C4-2B (cell line): ENCODE data around the gene KCNMB2.
A peak's percentile ranks its signal among the peaks of the same experiment; 100 is the strongest.

ENCODE experiments used
- H3K27ac ChIP-seq: fragments of 450-650 bp; 2 replicates; pipeline ENCODE4 v1.5.1; 2017
- ZFX ChIP-seq: fragments of 450-650 bp; IDR thresholded peaks from 2 replicates; pipeline ENCODE4 v1.6.1; 2017
- TF ChIP-seq, protein P1 (sequence below): fragments of 450-650 bp; conservative IDR thresholded peaks from 2 replicates; pipeline ENCODE4 v1.5.1; 2017; ENCODE audit warnings: mild to moderate bottlenecking

KCNMB2 gene

DNA sequence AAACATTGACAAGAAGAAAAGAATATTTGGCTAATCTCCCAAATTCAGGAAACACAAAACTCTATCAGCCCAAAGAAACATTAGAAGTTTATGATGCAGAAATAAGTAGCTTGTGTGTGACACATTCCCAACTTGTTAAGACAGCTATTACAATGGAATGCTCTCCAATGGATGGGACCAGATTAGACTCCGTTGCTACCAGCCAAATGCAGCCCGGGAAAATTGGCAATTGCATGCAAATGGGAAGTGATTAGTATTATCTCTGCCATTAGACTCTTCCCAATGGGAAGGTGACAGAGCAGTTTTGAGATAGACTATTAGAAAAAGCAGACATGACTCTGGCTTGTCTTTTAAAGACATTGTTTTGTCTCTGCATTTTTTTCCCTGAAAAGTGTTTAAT lies 37.4 kb upstream of the KCNMB2 start:
- no peak for TF ChIP-seq ZFX
- TF ChIP-seq, protein P1, sequence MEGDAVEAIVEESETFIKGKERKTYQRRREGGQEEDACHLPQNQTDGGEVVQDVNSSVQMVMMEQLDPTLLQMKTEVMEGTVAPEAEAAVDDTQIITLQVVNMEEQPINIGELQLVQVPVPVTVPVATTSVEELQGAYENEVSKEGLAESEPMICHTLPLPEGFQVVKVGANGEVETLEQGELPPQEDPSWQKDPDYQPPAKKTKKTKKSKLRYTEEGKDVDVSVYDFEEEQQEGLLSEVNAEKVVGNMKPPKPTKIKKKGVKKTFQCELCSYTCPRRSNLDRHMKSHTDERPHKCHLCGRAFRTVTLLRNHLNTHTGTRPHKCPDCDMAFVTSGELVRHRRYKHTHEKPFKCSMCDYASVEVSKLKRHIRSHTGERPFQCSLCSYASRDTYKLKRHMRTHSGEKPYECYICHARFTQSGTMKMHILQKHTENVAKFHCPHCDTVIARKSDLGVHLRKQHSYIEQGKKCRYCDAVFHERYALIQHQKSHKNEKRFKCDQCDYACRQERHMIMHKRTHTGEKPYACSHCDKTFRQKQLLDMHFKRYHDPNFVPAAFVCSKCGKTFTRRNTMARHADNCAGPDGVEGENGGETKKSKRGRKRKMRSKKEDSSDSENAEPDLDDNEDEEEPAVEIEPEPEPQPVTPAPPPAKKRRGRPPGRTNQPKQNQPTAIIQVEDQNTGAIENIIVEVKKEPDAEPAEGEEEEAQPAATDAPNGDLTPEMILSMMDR, result no peak
- no peak overlapping the region for H3K27ac ChIP-seq

DNA sequence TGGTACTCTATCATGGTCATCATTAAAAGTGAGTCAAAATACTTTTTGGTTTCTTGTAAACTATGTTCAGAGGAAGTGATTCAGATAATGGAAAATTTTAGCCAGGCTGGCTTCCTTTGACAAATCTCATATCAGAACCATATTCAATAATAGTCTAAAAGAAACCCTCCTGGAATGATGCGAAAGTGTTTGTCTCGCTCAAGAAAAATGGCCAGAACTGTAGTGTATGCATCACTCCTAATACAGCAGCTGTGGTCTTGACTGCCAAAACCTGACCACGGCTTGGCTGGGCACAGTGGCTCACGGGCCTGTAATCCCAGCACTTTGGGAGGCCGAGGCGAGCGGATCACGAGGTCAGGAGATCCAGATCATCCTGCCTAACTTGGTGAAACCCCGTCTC lies 35.6 kb upstream of the KCNMB2 start:
- no peak overlapping the region for H3K27ac ChIP-seq
- TF ChIP-seq, protein P1, result no peak

DNA sequence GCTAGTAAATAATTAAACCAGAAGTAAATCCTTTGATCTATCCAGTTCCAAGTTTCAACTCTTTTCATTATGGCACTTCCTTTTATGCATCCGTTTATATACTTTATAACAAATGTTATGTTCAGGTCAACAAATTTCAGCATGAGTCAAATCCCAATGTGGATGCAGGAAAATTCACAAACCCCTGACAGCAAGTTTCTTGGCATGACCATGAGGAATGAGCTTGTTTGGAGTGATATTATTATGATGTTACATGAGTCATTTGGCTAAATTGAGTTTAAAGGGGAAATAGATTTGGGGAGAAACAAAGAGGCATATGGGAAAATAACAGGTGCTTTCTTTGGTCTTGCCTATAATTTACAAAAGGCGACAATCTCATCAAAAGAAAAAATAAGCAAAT lies 32.1 kb upstream of the KCNMB2 start:
- no peak overlapping the region for H3K27ac ChIP-seq
- no peak for TF ChIP-seq ZFX
- TF ChIP-seq, protein P1, result no peak

GRCh38 chr3:178505832-178506231 lies 30.4 kb upstream of the KCNMB2 start:
- no peak for TF ChIP-seq ZFX
- TF ChIP-seq, protein P1, result no peak

DNA sequence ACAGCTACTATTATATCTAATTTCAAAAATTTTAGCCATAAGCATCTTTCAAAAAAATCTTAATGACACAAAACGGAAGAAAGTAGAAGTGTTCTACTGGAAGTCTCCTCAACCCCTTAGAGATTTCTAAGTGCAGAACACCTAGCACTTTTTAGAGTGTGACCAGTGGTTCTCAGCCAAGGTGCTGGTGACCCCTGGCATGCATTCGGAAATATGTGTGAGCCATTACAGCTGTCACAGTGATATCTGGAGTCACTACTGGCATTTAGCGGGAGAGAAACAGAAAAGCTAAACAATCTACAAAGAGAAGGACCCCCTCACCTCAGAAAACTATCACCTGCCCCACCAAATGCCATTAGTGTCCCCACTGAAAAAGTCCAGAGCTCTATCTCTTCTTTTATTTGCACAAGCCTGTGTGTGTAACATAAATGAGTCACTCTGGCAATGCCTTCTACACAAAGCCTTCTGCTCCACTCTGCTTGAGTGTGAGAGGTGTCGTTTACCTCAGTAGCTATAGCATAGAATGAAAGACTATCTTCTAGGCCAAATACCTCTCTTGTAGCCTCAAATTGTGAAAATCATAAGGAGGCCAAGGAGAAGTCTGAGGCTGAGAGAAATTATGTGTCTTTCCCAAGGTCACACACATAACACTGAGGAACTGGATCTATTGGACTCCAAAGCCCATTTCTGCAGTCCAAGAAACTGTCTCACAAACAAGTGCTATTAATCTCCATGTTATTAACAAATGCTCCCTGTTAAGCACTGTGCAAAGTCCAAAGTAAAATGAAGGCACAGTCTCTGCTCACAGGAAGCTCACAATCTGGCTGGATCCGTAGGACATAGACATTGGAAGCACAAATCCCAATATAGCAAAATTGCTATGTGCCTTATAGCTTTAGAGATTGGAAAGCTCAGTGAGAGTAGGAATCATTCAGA lies 28.5 kb upstream of the KCNMB2 start:
- H3K27ac ChIP-seq, result peak overlapping the region; percentile 36; the same call in 1 of the 2 replicates
- TF ChIP-seq, protein P1, result no peak
- TF ChIP-seq ZFX, result no peak

More at GRCh38 chr3:178505832-178506231, 30.4 kb upstream of the KCNMB2 start:
- no peak overlapping the region for H3K27ac ChIP-seq

- TF ChIP-seq, protein P1, result no peak
- no peak for TF ChIP-seq ZFX
- peak overlapping the region; percentile 36; the same call in 1 of the 2 replicates for H3K27ac ChIP-seq
Observed at GRCh38 chr3:178508443-178508825, 27.8 kb upstream of the KCNMB2 start.

GRCh38 chr3:178510496-178510895 lies 25.7 kb upstream of the KCNMB2 start:
- H3K27ac ChIP-seq, result peak overlapping the region; percentile 78
- no peak for TF ChIP-seq ZFX
- TF ChIP-seq, protein P1, result no peak
